Gastroesophageal sphincter (tissue), 4 donors: ENCODE data around the gene MITF. TPM values are rescaled to one million over a fixed set of nuclear protein-coding genes. Genes with fewer than 3 reads are reported as not detected.

Experiments
- ATAC-seq: fragments of 150-250 bp; one replicate; pipeline ENCODE4 v1.9.1; 2016; ENCODE audit warnings: mild to moderate bottlenecking, moderate library complexity
- H3K27ac ChIP-seq, 4 donors: fragments of 200-600 bp; sonication (generic) in 3 of 4; 1 replicate in 3 of 4; 2 replicates in 1 of 4; pipeline ENCODE4 v1.5.1; 2016 to 2019
- H3K27me3 ChIP-seq: fragments of 200-600 bp; sonication (generic); one replicate; pipeline ENCODE4 v1.5.1; 2019
- H3K36me3 ChIP-seq, 2 donors: fragments of 200-600 bp; sonication (generic); one replicate each; pipeline ENCODE4 v1.5.1; 2019; ENCODE audit warnings: control low read depth in 1 of 2
- H3K4me1 ChIP-seq, 3 donors: fragments of 200-600 bp; sonication (generic); 1 replicate in 2 of 3; 2 replicates in 1 of 3; pipeline ENCODE4 v1.5.1; 2016 to 2019; ENCODE audit warnings: control low read depth in 2 of 3
- H3K4me3 ChIP-seq, 2 donors: fragments of 200-600 bp; sonication (generic); one replicate each; pipeline ENCODE4 v1.5.1; 2019; ENCODE audit warnings: mild to moderate bottlenecking in 1 of 2, moderate library complexity in 1 of 2
- H3K9me3 ChIP-seq, 3 donors: fragments of 200-600 bp; sonication (generic); one replicate each; pipeline ENCODE4 v1.5.1; 2017 to 2019; ENCODE audit warnings: control low read depth in 2 of 3
- CTCF ChIP-seq, 4 experiments: fragments of 200-600 bp in 2 of 4; fragments of 450-650 bp in 2 of 4; sonication (generic) in 1 of 4; IDR thresholded peaks; one replicate each; pipeline ENCODE4 v1.5.1; 2017 to 2019; ENCODE audit warnings: antibody characterized with exemption in 4 of 4, mild to moderate bottlenecking in 2 of 4, moderate library complexity in 2 of 4
- EP300 ChIP-seq: sonication (generic); formaldehyde crosslinking; IDR thresholded peaks from one replicate; pipeline ENCODE4 v1.6.1; 2017; ENCODE audit warnings: antibody characterized with exemption, mild to moderate bottlenecking
- POLR2A ChIP-seq, 2 donors: fragments of 450-650 bp; IDR thresholded peaks; one replicate each; pipeline ENCODE4 v1.6.1; 2017; ENCODE audit warnings: antibody characterized with exemption in 2 of 2, mild to moderate bottlenecking in 2 of 2, moderate library complexity in 1 of 2
- POLR2AphosphoS5 ChIP-seq: sonication (generic); formaldehyde crosslinking; IDR thresholded peaks from one replicate; pipeline ENCODE4 v1.6.1; 2017; ENCODE audit warnings: antibody characterized with exemption
- WGBS, 2 donors: methylation state at CpG; one replicate each; pipeline ENCODE4 v1.1.5; 2018; ENCODE audit warnings: low coverage in 1 of 2; 5-methylcytosine and 5-hydroxymethylcytosine counted together
- total RNA-seq, 4 donors: library from RNA; depleted of rRNA; stranded (reverse); fragments of >200 nt; gene quantifications; one replicate each; pipeline ENCODE4 v1.1.0, GENCODE V29; 2016

Gene MITF
- total RNA-seq, 4 donors from 2014 or later = 44.8 to 86.8 (median 77.9) TPM

GRCh38 chr3:69948246-69948862 lies 209.1 kb downstream of the MITF start:
- Histone ChIP-seq H3K4me1 (peaks cover 0 to 39% (median 15%) of the 10 kb centered on the region in 3 donors), H3K27ac (peak overlapping the region in 3 of 4 donors; percentile 4 to 52 (median 38)), H3K4me3 (no peak overlapping the region), H3K36me3 (peaks cover 3 to 25% of the 10 kb centered on the region in 2 donors), H3K27me3 (no peaks in the 10 kb centered on the region), H3K9me3 (no peaks in the 10 kb centered on the region)
- WGBS, 2 donors = 3 to 13% methylated on average over 4 of the region's 4 CpGs
- TF ChIP-seq CTCF (IDR thresholded peaks at IDR 0.05) = peak; percentile 49 to 72 (median 65)
- no peak for TF ChIP-seq POLR2A (IDR thresholded peaks at IDR 0.05)
- TF ChIP-seq POLR2AphosphoS5 = no peak
- TF ChIP-seq EP300 = no peak
- no peak for ATAC-seq

- H3K9me3 ChIP-seq = no peaks in the 10 kb centered on the region
- H3K27ac ChIP-seq = no peak overlapping the region
- no peak overlapping the region for H3K4me3 ChIP-seq
- peaks cover 3 to 34% of the 10 kb centered on the region in 2 donors for H3K36me3 ChIP-seq
- 34 to 59% methylated on average over 3 of the region's 3 CpGs for WGBS, 2 donors
- peaks cover 0 to 39% (median 15%) of the 10 kb centered on the region in 3 donors for H3K4me1 ChIP-seq
- TF ChIP-seq EP300 = no peak
- no peak for TF ChIP-seq POLR2A (IDR thresholded peaks at IDR 0.05)
- TF ChIP-seq CTCF (IDR thresholded peaks at IDR 0.05) = no peak
- TF ChIP-seq POLR2AphosphoS5 = no peak
- H3K27me3 ChIP-seq = no peaks in the 10 kb centered on the region
- ATAC-seq = no peak
These were observed 212.4 kb downstream of the MITF start for GRCh38 chr3:69951616-69952015.

DNA sequence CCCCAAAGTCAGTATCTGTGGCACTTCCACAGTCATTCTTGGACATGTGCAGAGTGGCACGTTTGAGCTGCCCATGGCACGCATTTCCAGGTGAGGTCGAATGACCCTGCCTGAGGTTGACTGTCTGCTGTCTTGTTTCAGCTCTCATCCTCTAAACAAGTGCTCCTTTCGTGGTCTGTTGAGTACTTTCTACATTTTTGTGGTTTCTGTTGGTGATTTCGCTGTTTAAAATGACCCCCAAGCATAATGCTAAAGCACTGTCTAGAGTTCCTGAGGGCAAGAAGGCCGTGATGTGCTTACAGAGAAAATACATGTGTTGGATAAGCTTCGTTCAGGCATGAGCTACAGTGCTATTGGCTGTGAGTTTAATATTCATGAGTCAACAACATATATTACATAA lies 220.3 kb downstream of the MITF start:
- TF ChIP-seq POLR2AphosphoS5 (no peak), EP300 (no peak), CTCF (IDR thresholded peaks at IDR 0.05) (no peak), POLR2A (IDR thresholded peaks at IDR 0.05) (no peak)
- no peak overlapping the region for H3K4me3 ChIP-seq
- H3K27ac ChIP-seq = no peak overlapping the region
- H3K4me1 ChIP-seq = no peaks in the 10 kb centered on the region
- ATAC-seq = no peak
- H3K9me3 ChIP-seq = no peaks in the 10 kb centered on the region
- peaks cover 0 to 81% of the 10 kb centered on the region in 2 donors for H3K36me3 ChIP-seq
- H3K27me3 ChIP-seq = no peaks in the 10 kb centered on the region
- WGBS, 2 donors = 80 to 86% methylated on average over 1 to 6 of the region's 7 CpGs

DNA sequence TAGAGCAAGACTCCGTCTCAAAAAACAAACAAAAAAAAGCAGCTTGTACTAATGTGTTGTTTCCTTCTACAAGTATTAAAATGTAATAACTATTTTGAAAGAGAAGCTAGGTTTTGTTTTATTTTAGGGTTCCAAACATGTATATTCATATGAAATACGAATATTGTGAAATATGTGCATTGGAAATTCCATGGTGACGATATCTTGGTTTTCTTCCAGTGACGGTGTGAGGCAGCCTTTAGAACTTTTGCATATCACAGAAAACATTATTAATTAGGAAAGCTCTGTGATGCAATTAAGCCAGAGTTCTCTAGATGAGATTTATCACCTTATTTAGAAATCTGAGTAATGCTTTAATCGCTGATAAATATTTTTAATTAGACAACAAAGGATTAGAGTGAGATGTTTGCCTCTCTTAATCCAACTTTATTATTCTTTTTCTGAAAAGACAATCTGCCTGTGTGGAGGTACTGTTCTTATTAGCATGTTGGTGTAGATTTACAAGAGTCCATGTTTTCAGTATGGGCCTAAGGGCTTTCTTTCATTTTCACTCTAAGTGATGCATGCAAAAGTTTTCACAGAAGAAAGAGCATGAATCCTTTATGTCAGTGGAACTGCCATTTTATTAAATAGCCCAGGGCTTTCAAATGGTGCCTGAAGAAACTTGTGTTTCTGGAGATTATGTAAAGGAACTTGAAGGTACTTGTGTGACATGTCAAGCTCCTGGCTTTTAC lies 222.6 kb downstream of the MITF start:
- TF ChIP-seq POLR2A (IDR thresholded peaks at IDR 0.05) (no peak), EP300 (no peak), CTCF (IDR thresholded peaks at IDR 0.05) (no peak), POLR2AphosphoS5 (no peak)
- no peak for ATAC-seq
- no peak overlapping the region for H3K27ac ChIP-seq
- H3K4me3 ChIP-seq = no peak overlapping the region
- H3K27me3 ChIP-seq = no peaks in the 10 kb centered on the region
- 85 to 93% methylated on average over 5 of the region's 5 CpGs for WGBS, 2 donors
- peaks cover 0 to 87% of the 10 kb centered on the region in 2 donors for H3K36me3 ChIP-seq
- H3K4me1 ChIP-seq = no peaks in the 10 kb centered on the region
- H3K9me3 ChIP-seq = no peaks in the 10 kb centered on the region

DNA sequence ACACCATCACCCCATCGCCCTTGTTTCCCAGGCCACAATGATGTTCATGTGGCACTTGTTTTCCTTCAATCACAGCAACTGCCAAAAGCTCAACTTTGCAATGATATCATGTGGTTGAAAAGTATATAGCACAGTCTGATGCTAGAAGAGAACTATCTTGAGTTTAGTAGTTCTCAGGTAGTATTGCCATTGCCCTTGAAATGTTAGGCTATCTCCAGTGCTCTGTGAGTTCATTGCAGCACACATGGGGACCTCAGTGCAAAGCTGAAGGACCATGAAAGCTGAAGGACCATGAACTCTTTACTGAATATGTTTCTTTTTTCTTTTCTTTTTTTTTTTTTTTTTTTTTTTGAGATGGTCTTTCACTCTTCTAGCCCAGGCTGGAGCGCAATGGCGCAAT lies 224.4 kb downstream of the MITF start:
- Histone ChIP-seq H3K27ac (no peak overlapping the region), H3K4me1 (no peaks in the 10 kb centered on the region), H3K4me3 (no peak overlapping the region), H3K9me3 (no peaks in the 10 kb centered on the region), H3K36me3 (peaks cover 0 to 69% of the 10 kb centered on the region in 2 donors), H3K27me3 (no peaks in the 10 kb centered on the region)
- 96 to 100% methylated on average over 1 to 2 of the region's 3 CpGs for WGBS, 2 donors
- no peak for TF ChIP-seq CTCF (IDR thresholded peaks at IDR 0.05)
- no peak for ATAC-seq
